Effector CD4-positive, alpha-beta T cell (primary cell): ENCODE measurements around the gene RAB27A.

Experiments used
- DNase-seq: peaks from one replicate; pipeline ENCODE4 v3.0.0-alpha.2; 2020

Gene RAB27A

DNA sequence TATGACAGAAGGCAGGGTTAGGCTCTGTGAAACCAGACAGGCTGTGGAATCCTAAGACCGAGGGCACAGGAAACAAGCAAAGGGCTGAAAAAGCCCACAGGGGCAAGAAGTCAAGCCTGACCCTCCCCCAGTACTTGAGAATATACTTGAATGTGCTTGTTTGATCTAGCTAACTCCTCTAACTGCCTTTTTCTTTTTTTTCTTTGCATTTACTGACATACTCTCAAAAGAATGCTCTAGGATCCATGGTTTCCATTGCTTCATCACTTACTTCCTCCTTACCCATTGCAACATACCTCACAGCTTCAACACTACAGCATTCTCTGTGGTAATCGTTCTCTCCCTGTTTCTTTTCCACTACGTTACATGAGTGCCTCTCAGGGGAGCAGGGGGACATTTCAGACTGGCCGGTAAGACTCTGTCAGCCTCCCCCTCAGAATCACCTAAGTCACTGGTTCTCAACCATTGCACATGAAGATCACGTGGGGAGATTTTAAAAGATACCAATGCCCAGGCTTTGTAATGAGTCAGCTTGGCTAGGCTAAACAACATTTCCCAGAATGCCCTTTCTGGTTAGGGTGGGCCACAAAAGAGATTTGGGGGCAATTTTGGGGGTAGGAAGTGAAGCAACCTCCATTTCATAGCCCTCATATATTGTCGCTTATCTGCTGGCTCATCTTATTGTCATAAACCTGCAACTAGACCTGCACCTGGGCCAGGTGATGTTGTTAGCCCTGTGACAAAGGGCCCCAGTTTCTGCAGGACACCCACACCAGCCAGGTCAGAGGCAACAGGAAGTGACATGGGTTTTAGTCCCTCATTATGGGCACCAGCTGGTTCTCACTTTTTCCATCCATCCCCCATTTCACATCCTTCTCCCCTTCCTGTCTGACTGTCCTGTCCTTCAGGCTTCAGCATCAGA, 68.3 kb downstream of the RAB27A start:
- no peak for DNase-seq

DNA sequence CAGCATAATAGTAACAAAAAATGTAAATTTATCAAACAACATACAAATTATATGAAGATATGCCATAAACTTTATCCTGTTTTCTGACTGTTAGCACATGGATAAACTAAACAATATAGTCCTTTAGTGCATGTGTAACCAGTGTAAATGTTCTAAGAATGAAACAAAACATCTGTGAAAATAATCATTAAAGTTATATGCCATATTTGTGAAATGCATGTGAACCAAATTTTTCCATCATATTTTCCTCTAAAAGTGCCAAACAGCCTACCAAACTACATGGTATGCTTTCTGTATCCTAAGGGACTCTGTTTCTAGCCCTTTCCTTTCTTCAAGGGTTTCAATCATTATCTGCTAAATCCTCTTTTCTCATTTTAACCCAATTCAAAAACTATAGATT, 69.0 kb downstream of the RAB27A start:
- no peak for DNase-seq

DNA sequence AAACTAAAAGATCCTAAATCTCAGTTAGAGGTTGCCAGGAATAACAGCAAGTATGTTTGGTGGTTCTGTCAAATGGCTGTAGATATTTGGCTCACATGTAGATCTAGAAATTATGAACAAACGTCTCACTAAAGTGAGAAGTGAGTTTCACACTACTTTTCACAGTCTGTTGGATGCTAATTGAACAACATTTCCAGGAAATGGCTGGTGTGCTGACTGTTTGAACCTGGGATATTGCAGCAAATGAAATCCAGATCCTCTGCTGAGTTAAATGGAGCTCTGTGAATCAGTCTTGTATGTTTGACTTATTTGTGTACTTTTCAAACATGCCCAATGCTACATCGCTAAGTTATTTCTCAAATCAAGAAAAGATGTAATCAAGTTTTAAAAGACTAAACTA, 71.6 kb downstream of the RAB27A start:
- no peak for DNase-seq

DNA sequence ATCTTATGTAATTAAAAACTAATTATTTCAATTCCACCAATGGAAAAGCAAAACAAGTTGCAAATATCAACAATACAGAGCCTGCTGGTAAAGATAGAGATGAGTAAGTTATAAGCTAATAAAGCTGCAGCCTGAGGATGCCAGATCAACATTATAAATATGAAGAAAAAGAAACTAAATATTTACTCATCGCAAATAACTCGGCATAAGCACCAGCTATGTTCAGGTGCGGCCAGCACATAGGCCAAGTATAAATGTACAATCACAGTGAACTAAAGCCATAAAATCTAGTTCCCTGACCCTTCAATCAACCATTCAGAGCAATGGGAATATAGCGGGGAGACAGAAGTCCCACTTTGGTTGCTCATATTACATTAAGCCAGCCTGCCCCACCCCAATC, 85.1 kb downstream of the RAB27A start:
- no peak for DNase-seq

DNA sequence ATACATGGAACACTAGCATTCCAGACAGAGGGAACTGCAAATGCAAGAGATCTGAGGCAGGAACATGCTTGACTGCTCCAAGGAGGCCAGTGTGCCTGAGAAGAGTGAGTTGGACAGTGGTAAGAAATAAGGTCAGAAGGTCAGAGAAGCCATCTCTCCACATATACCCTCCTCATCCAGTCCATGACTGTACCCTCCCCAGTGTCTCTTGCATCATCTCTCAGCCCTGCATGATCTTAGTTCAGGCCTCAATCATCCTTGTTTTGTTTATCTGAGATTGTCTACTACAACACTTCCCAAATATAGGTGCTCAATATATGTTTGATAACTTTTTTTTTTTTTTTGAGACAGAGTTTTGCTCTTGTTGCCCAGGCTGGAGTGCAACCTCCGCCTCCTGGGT, 87.4 kb downstream of the RAB27A start:
- DNase-seq: no peak

DNA sequence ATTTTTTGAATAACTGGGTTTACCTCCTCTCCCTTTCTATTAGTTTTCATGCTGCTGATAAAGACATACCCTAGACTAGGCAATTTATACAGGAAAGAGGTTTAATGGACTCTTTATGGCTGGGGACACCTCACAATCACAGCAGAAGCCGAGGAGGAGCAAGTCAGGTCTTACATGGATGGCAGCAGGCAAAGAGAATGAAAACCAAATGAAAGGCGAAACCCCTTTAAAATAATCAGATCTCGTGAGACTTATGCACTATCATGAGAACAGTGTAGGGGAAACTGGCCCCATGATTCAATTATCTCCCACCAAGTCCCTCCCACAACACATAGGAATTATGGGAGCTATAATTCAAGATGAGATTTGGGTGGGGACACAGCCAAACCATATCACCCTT, 90.9 kb downstream of the RAB27A start:
- no peak for DNase-seq

DNA sequence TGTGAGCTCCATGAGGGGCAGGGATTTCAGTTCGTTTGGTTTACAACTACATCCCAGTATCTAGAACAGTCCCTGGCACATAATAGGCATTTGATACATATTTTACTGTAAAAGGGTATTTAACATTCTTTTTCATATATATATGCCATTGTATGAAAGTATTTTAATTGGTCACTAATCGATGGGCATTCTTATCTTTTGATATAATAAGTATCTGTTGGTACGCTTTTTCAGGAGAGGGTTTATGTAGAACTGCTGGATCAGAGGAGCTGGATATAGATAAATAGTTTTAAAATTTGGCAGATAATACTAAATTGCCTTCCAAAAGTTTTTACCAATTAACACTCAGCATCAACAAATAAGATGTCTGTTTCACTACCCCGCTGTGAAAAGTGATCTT, 91.9 kb downstream of the RAB27A start:
- DNase-seq: no peak

DNA sequence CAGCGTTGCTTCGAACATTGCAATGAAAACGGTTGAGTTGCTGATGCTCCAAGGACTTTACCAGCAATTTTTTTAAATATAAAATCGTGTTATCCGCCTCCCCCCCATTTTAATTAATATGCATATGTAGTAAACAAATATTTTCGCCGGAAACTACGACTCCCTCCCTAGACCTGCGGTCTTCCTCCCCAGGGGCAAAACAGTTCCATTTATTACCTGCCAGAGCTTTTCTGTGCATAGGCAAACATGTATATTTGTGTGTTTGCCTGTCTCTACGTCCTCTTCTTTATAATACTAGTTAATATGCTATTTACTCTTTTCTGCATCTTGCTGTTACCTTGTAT, 92.3 kb downstream of the RAB27A start:
- DNase-seq: no peak

DNA sequence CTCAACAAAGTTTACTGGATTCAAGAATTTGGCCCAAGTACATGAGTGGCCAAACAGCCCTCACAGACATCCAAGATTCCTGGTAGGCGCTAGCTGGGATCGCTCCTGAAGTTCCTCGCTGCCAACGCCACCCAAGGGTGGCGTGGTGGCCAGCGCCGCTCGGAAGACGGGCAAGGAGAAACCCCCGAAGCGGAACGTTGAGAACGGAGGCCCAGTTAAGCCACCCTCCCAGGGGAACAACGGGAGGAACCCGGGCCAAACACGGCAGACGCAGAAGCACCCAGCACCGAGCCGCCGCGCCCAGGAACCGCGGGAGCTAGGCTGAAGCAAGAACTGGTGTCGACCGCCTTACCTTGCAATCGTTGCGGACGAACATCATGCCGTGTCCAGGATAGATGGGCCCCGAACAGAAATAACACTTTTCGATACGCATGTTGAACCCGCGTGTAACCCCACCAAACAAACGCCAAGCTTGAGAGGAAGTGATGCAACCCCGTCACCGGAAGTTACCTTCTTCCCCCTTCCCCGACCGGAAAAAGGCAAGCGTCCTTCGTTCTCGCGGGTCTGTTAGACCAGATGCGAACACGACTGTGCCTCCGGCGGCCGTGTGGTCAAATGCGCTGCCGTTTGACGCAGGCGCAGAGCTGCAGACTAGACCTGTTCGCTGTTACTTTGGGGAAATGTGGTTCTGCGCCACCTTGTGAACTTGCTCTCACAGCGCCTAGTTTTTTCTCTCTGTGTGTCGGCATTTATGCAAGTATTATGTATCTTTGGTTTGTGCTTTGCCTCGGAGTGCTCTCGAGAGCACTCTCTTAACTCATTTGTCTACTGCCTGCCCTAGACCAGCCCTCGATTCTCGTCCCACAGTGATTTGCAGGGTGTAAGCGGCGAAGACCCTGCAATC, 92.9 kb downstream of the RAB27A start, which contains the start of gene RSL24D1:
Gene RSL24D1 (minus strand): TSS at position 484 of the 904 bp plus-strand sequence. CDS start 51 bp downstream, at position 433.
- DNase-seq: peak; percentile 95

DNA sequence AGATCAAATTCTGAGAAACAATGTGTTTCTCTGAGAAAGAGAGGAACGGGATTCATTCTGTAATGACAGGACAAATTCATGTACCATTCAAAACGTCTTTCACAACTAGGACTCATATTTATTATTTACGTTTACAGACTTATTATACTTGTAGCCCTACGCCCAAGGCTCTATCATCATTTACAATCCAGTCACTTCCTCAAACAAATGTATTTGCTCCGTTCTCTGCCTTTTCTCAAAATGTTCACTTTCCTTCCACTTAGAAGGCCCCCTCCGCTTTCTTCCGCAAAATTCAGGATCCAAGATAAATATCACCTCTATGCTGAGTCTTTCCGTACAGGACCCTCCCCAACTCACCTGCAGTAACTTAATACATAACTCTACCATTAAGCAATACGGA, 93.6 kb downstream of the RAB27A start:
- no peak for DNase-seq

DNA sequence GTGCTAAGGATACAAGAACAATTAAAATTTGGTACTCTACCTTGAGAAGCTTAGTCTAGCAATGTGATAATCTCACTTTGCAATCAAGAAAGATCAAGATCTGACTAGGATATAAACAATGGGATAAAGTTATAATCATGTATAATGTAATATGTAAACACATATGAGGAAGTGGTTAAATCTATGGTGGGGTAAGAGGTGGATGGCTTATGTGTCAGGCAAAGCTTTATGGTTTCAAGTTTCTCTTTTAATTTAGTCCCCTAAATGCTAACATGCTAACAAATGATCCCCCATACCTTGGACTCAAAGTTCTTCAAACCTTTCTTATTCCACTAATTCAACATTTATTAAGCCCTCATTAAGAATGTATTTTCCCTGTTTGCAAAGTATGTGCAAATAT, 95.4 kb downstream of the RAB27A start:
- no peak for DNase-seq

DNA sequence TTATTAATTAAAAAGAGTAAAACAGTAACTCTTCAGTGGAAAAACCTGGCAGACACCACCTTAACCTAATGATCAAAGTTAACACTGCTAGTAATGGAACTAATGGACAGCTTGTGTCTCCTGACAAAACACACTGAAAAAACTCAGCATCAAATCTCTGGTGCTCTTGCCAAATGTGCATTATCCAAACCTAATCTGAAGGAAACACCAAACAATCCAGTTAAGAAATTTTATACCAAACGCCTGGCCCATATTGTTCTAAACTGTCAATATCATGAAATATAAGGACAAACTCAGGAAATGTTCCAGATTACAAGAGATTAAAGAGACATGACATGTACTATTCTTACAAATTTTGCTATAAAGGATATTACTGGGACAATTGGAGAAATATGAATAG, 103.3 kb downstream of the RAB27A start:
- DNase-seq: no peak

DNA sequence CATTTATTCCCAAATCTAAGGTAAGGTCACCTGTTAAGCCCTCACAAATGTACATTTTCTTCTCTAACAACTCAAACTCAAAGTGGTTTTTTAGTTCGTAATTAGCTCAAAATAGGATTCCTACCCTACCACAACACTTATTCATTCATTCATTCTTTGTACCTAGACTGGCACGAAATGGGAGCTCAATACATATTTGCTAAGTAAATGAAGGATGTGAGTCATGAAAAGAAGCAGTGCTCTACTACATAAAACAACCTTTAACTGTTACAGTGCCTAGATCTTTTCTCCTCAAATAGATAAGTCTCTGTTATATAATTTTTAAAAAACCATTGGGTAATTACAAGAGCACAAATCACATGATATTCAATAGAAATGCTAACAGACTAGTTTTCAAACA, 105.9 kb downstream of the RAB27A start:
- no peak for DNase-seq

DNA sequence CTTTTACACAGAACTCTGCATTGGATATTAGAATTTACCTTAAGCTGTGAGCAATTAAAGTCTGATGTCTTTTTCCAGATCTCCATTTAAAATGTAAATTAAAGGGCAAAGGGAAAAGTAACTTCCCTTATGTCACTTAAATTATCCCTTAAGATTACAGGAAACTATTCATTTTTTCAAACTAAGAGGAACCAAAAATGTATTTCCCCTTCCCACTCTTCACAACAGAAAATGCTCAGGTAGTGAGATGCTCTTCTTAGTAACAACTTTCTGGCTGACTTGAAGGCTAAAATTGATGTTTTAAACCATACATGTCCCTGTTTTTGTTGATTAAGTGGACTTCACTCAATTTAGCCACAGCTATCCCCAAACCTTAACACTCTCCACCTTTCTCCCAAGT, 110.5 kb downstream of the RAB27A start:
- DNase-seq: no peak

DNA sequence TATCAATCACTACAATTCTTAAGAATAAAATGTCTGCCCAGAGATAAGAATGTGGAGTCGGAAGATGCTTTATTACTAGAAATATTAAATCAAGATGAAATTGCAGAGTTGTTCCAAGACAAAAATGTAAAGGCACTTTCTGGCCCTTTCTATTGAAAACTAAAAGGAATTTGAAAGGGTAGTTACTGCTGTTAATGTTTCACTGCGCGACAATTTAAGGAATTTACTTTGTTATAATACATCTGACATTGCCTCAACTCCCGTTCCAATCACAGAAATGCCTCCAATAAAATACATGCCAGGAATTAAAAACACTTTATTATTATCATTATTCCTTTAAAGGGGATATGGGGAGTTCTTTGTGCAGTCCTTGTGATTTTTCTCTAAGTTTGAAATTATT, 119.3 kb downstream of the RAB27A start:
- DNase-seq: no peak

DNA sequence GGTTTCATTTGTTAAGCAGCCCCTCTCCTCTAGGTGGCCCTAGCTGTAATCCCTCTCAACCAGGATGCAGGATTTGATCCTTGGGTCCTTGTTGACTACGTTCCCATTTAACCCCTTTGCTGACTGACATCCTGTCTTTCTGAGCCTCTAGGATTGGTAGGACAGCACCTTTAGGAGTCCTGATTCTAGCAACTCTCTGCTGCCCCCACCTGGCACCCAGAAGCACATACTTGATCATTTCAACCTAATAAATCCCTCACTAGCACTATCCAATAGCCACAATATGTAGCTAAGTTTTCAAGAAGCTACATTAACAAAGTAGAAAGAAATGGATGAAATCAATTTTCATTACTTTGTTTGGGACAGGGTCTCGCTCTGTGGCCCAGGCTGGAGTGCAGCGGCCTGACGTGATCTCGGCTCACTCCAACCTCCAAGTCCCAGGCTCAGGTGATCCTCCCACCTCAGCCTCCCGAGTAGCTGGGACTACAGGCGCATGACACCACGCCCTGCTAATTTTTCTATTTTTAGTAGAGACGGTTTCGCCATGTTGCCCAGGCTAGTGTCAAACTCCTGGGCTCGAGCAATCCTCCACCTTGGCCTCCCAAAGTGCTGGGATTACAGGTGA, 121.2 kb downstream of the RAB27A start:
- DNase-seq: peak; percentile 27

DNA sequence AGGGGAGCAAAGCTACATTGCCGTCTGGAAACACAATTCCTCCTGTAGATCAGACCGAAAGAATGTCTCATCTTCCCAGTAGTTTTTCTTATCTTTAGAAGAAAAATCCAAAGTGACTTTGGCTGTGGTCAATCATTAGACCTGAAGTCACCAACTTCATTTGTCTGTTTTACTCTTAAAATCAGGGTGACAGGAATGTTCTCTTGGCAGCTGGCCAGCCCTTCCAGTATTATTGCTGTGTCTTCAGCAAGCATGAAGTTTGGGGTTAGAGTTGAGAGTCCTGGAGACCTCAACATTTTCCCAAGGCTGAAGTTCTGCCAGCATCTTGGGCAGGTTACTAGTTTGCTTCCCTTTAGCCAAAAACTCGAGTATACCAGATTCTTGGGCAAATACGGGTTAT, 125.3 kb downstream of the RAB27A start:
- DNase-seq: no peak
